ENCODE data around the gene STX10. TPM values are rescaled to one million over a fixed set of nuclear protein-coding genes. Genes with fewer than 3 reads are reported as not detected.
A peak's percentile ranks its signal among the peaks of the same experiment; 100 is the strongest.

STX10 gene
- total and polyA plus RNA-seq, 9 of the 15 experiments (the other 6 are each of a cell fraction or from before 2014, with no cell fraction given), result 0.51 to 66.3 (median 31.0) TPM

GRCh38 chr19:13154911-13155471, 4.8 kb upstream of the STX10 start (continued):
- TF ChIP-seq HBP1 (CRISPR knock-in tag; IDR thresholded peaks at IDR 0.05) (0 out of 2 replicates have a peak, but pooled peaks have one; percentile 2), KHSRP (IDR thresholded peaks at IDR 0.05) (peak; percentile 28; the same call in 1 of the 2 replicates), SRF (CRISPR knock-in tag; IDR thresholded peaks at IDR 0.05) (no peak), ZBTB11 (CRISPR knock-in tag; IDR thresholded peaks at IDR 0.05) (no peak; a peak in 1 of 6 replicates), MYNN (IDR thresholded peaks at IDR 0.05) (no peak), MYNN (CRISPR knock-in tag; IDR thresholded peaks at IDR 0.05) (no peak), BRCA1 (IDR thresholded peaks at IDR 0.05) (no peak), BRCA1 (CRISPR knock-in tag; IDR thresholded peaks at IDR 0.05) (no peak), CUX1 (CRISPR knock-in tag; IDR thresholded peaks at IDR 0.05) (no peak), ZNF324 (CRISPR knock-in tag; IDR thresholded peaks at IDR 0.05) (no peak), CREB5 (CRISPR knock-in tag; IDR thresholded peaks at IDR 0.05) (no peak), HDAC6 (IDR thresholded peaks at IDR 0.05; ENCODE audit: low read depth, low read length) (no peak), NELFE (IDR thresholded peaks at IDR 0.05; ENCODE audit: insufficient read depth, insufficient read length) (no peak), HOMEZ (CRISPR knock-in tag; IDR thresholded peaks at IDR 0.05) (no peak), ZNF232 (CRISPR knock-in tag; IDR thresholded peaks at IDR 0.05) (no peak)

All from K562 (cell line).